Prostate gland (tissue), 2 donors: ENCODE results near the gene TLK2. TPM values are rescaled to one million over a fixed set of nuclear protein-coding genes. Genes with fewer than 3 reads are reported as not detected.

Experiments used
- DNase-seq: peaks from one replicate; pipeline ENCODE4 v3.0.0-alpha.2; 2019; ENCODE audit warnings: low spot score
- H3K27ac ChIP-seq, 2 donors: fragments of 200-600 bp; sonication (generic); 2 replicates each; pipeline ENCODE4 v1.5.1; 2017 to 2019
- H3K27me3 ChIP-seq: fragments of 200-600 bp; sonication (generic); replicated peaks from 2 replicates; pipeline ENCODE4 v1.5.1; 2019; ENCODE audit not compliant: insufficient read depth
- H3K36me3 ChIP-seq, 2 donors: fragments of 200-600 bp; sonication (generic); 1 replicate in 1 of 2; 2 replicates in 1 of 2; pipeline versions ENCODE4 v1.5.1 to v1.8.1; 2017 to 2019
- H3K4me1 ChIP-seq: fragments of 200-600 bp; sonication (generic); replicated peaks from 2 replicates; pipeline ENCODE4 v1.5.1; 2019
- H3K4me3 ChIP-seq, 2 donors: fragments of 200-600 bp; sonication (generic); 2 replicates each; pipeline ENCODE4 v1.5.1; 2017 to 2019
- H3K9me3 ChIP-seq: fragments of 200-600 bp; sonication (generic); 2 replicates; pipeline ENCODE4 v1.5.1; 2017
- CTCF ChIP-seq, 4 experiments: fragments of 200-600 bp in 2 of 4; fragments of 450-650 bp in 2 of 4; sonication (generic) in 2 of 4; IDR thresholded peaks; 1 replicate in 3 of 4; 2 replicates in 1 of 4; pipeline ENCODE4 v1.5.1; 2016 to 2019; ENCODE audit warnings: antibody characterized with exemption in 4 of 4, mild to moderate bottlenecking in 2 of 4, moderate library complexity in 2 of 4
- POLR2A ChIP-seq: fragments of 450-650 bp; IDR thresholded peaks from one replicate; pipeline ENCODE4 v1.6.1; 2016; ENCODE audit warnings: antibody characterized with exemption, mild to moderate bottlenecking
- POLR2AphosphoS5 ChIP-seq: sonication (generic); formaldehyde crosslinking; IDR thresholded peaks from one replicate; pipeline ENCODE4 v1.6.1; 2017; ENCODE audit warnings: antibody characterized with exemption
- WGBS: methylation state at CpG from one replicate; pipeline ENCODE4 v1.1.5; 2018; 5-methylcytosine and 5-hydroxymethylcytosine counted together
- intact Hi-C: fragments of 100-400 bp; cut with DNase I; formaldehyde crosslinking; loops from one replicate; pipeline ENCODE4 v1.14.2; 2022
- total RNA-seq, 2 donors: library from RNA; depleted of rRNA; stranded (reverse); fragments of >200 nt; gene quantifications; one replicate each; pipeline ENCODE4 v1.1.0, GENCODE V29; 2016

The TLK2 gene
- total RNA-seq, 2 donors from 2014 or later, result 24.1 to 47.6 TPM

GRCh38 chr17:62626719-62627218, 148.1 kb downstream of the TLK2 start:
- H3K36me3 ChIP-seq, result no peaks in the 10 kb centered on the region
- intact Hi-C loops, result loop anchor here (2.0 kb wide), 1 partner anchor 26 kb away; no protein-coding TSS in a partner anchor
- peak overlapping the region; percentile 78 to 80 for H3K27ac ChIP-seq
- H3K4me3 ChIP-seq, result peak overlapping the region; percentile 52 to 56
- H3K4me1 ChIP-seq, result no peaks in the 10 kb centered on the region
- H3K27me3 ChIP-seq, result no peaks in the 10 kb centered on the region
- no peaks in the 10 kb centered on the region for H3K9me3 ChIP-seq
- DNase-seq, result no peak
- no peak for TF ChIP-seq POLR2AphosphoS5
- no peak for TF ChIP-seq CTCF (IDR thresholded peaks at IDR 0.05)
- no peak for TF ChIP-seq POLR2A
- 6% methylated on average over 21 of the region's 21 CpGs for WGBS

GRCh38 chr17:62627219-62627903, 148.7 kb downstream of the TLK2 start, which contains the start of gene MRC2:
Gene MRC2 (plus strand): TSS chr17:62627670. CDS start chr17:62627803, 133 bp downstream.
- TF ChIP-seq POLR2AphosphoS5, result no peak
- peak in 1 of 4 experiments; percentile 11 for TF ChIP-seq CTCF (IDR thresholded peaks at IDR 0.05)
- peak; percentile 40 for TF ChIP-seq POLR2A
- WGBS, result under 1% methylated on average over 45 of the region's 68 CpGs
- no peaks in the 10 kb centered on the region for H3K4me1 ChIP-seq
- peak within 1 kb of the TSS; percentile 78 to 80 for H3K27ac ChIP-seq
- no peaks in the 10 kb centered on the region for H3K27me3 ChIP-seq
- no peaks in the 10 kb centered on the region for H3K9me3 ChIP-seq
- DNase-seq, result peak; percentile 30
- intact Hi-C loops, result loop anchor here (2.0 kb wide), 1 partner anchor 25 kb away; no protein-coding TSS in a partner anchor
- H3K4me3 ChIP-seq, result peak within 1 kb of the TSS; percentile 52 to 56
- H3K36me3 ChIP-seq, result no peaks in the 10 kb centered on the region

- intact Hi-C loops, result loop anchor here (2.0 kb wide), 1 partner anchor 25 kb away; no protein-coding TSS in a partner anchor
- 2% methylated on average over 46 of the region's 61 CpGs for WGBS
- peak overlapping the region; percentile 78 to 80 for H3K27ac ChIP-seq
- peak overlapping the region; percentile 52 to 56 for H3K4me3 ChIP-seq
- no peaks in the 10 kb centered on the region for H3K9me3 ChIP-seq
- no peaks in the 10 kb centered on the region for H3K4me1 ChIP-seq
- H3K36me3 ChIP-seq, result no peaks in the 10 kb centered on the region
- TF ChIP-seq POLR2A (no peak), CTCF (IDR thresholded peaks at IDR 0.05) (no peak), POLR2AphosphoS5 (no peak)
- no peaks in the 10 kb centered on the region for H3K27me3 ChIP-seq
- DNase-seq, result peak; percentile 23
These were observed 149.4 kb downstream of the TLK2 start for GRCh38 chr17:62627904-62628633.

- WGBS, result 36% methylated on average over 19 of the region's 19 CpGs
- H3K9me3 ChIP-seq, result no peaks in the 10 kb centered on the region
- TF ChIP-seq POLR2A (no peak), POLR2AphosphoS5 (no peak), CTCF (IDR thresholded peaks at IDR 0.05) (no peak)
- no peaks in the 10 kb centered on the region for H3K4me1 ChIP-seq
- peak overlapping the region; percentile 52 to 56 for H3K4me3 ChIP-seq
- DNase-seq, result no peak
- H3K36me3 ChIP-seq, result no peaks in the 10 kb centered on the region
- H3K27me3 ChIP-seq, result no peaks in the 10 kb centered on the region
- peak overlapping the region; percentile 78 to 80 for H3K27ac ChIP-seq
- intact Hi-C loops, result no loop called here
These were observed 150.4 kb downstream of the TLK2 start for GRCh38 chr17:62628831-62629555.
